ENCODE results near the gene TNNT3.

DNA sequence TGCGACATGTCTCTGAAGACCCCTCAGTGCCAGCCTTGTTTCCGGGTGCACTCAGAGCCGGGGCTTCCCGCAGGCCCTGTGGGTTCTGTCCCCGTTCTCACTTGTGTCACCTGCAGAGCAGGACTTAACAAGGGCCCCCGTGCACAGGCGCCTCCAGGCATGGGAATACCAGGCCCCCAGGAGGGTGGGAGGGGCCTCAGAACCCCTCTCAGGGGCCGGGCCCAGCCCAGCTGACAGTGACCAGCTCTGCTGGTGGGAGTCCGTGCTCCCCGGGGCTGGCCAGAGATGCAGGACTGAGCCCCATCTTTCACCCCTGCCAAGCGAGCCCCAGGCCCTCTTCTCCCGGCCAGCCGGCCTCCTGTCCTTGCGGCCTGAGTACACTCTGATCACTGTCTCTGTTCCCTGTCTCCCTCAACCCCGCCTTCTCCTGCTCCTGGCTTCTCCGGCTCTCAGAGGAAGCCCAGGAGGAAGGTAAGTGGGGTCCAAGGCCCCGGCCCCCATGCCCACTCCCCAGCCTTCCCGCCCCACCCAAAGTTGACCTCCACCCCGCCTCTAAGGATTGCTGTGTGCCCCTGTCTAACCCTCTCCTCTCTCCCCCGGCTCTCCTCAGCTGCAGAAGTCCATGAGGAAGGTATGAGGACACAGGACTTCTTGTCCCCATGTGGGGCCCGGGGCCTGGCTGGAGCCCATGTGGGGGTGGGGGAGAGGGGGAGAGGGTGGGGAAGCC, 5.3 kb downstream of the TNNT3 start:
- TF ChIP-seq EP300 (IDR thresholded peaks at IDR 0.05) = no peak
- TF ChIP-seq, protein P1, sequence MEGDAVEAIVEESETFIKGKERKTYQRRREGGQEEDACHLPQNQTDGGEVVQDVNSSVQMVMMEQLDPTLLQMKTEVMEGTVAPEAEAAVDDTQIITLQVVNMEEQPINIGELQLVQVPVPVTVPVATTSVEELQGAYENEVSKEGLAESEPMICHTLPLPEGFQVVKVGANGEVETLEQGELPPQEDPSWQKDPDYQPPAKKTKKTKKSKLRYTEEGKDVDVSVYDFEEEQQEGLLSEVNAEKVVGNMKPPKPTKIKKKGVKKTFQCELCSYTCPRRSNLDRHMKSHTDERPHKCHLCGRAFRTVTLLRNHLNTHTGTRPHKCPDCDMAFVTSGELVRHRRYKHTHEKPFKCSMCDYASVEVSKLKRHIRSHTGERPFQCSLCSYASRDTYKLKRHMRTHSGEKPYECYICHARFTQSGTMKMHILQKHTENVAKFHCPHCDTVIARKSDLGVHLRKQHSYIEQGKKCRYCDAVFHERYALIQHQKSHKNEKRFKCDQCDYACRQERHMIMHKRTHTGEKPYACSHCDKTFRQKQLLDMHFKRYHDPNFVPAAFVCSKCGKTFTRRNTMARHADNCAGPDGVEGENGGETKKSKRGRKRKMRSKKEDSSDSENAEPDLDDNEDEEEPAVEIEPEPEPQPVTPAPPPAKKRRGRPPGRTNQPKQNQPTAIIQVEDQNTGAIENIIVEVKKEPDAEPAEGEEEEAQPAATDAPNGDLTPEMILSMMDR (IDR thresholded peaks at IDR 0.05) = no peak
